Keratinocyte (primary cell): Measurements from ENCODE around the gene MED25. TPM values are rescaled to one million over a fixed set of nuclear protein-coding genes. Genes with fewer than 3 reads are reported as not detected.

Source experiments
- DNase-seq: peaks from one replicate; pipeline ENCODE4 v3.0.0-alpha.2; 2011; ENCODE audit warnings: low read depth, missing footprints, low spot score
- FAIRE-seq: peaks from 2 replicates; lab custom pipeline; 2011; peaks lifted over from hg19 to GRCh38; lab: Jason Lieb, UNC
- H2AFZ ChIP-seq: 2 replicates; pipeline ENCODE4 v1.6.0; 2012; ENCODE audit warnings: low read length, control low read depth, inconsistent platforms; ENCODE audit not compliant: control insufficient read depth
- H3K27ac ChIP-seq: 2 replicates; pipeline ENCODE4 v1.5.1; 2011; ENCODE audit warnings: low read length; ENCODE audit not compliant: control insufficient read depth, insufficient read depth
- H3K27me3 ChIP-seq: 3 replicates; pipeline ENCODE4 v1.6.0; 2011; ENCODE audit warnings: low read length; ENCODE audit not compliant: control insufficient read depth, insufficient read depth; ENCODE audit errors: extremely low read depth
- H3K36me3 ChIP-seq, 2 experiments: 2 replicates in 1 of 2; 3 replicates in 1 of 2; pipeline ENCODE4 v1.5.1; 2011; ENCODE audit warnings: low read length in 2 of 2, mild to moderate bottlenecking in 1 of 2; ENCODE audit not compliant: control insufficient read depth in 2 of 2, insufficient read depth in 2 of 2; ENCODE audit errors: extremely low read depth in 1 of 2
- H3K4me1 ChIP-seq: 3 replicates; pipeline ENCODE4 v1.5.1; 2011; ENCODE audit warnings: low read length; ENCODE audit not compliant: control insufficient read depth, insufficient read depth; ENCODE audit errors: extremely low read depth
- H3K4me2 ChIP-seq: 3 replicates; pipeline ENCODE4 v1.6.0; 2011; ENCODE audit warnings: low read depth, low read length; ENCODE audit not compliant: control insufficient read depth, insufficient read depth; ENCODE audit errors: extremely low read depth
- H3K4me3 ChIP-seq, 3 experiments: fragments of 200-600 bp in 1 of 3; sonication (generic) in 1 of 3; 2 replicates in 2 of 3; 3 replicates in 1 of 3; pipeline ENCODE4 v1.5.1; 2011 to 2016; ENCODE audit warnings: low read length in 3 of 3, mild to moderate bottlenecking in 3 of 3, control low read depth in 2 of 3, inconsistent platforms in 1 of 3, low read depth in 1 of 3, mixed read lengths in 1 of 3, mixed run types in 1 of 3, moderate library complexity in 1 of 3; ENCODE audit not compliant: control insufficient read depth in 2 of 3, insufficient read depth in 2 of 3; ENCODE audit errors: extremely low read depth in 1 of 3
- H3K79me2 ChIP-seq: 2 replicates; pipeline ENCODE4 v1.6.0; 2012; ENCODE audit warnings: low read length; ENCODE audit not compliant: control insufficient read depth, insufficient read depth
- H3K9ac ChIP-seq: 3 replicates; pipeline ENCODE4 v1.6.0; 2011; ENCODE audit warnings: low read length; ENCODE audit not compliant: control insufficient read depth, insufficient read depth; ENCODE audit errors: extremely low read depth
- H3K9me1 ChIP-seq: 3 replicates; pipeline ENCODE4 v1.6.0; 2011; ENCODE audit warnings: low read length; ENCODE audit not compliant: control insufficient read depth, insufficient read depth; ENCODE audit errors: extremely low read depth
- H3K9me3 ChIP-seq: 2 replicates; pipeline ENCODE4 v1.5.1; 2012; ENCODE audit warnings: low read depth, low read length; ENCODE audit not compliant: control insufficient read depth
- H4K20me1 ChIP-seq: 3 replicates; pipeline ENCODE4 v1.6.0; 2011; ENCODE audit warnings: low read length; ENCODE audit not compliant: control insufficient read depth, insufficient read depth; ENCODE audit errors: extremely low read depth
- EZH2 ChIP-seq: IDR thresholded peaks from one replicate; pipeline ENCODE4 v1.6.1; 2012; ENCODE audit warnings: inconsistent platforms, mild to moderate bottlenecking, low read length, moderate library complexity
- dilution Hi-C: fragments of 300-500 bp; cut with MboI; formaldehyde crosslinking; loops from one replicate; pipeline ENCODE4 v1.7.0; 2020; ENCODE audit warnings: low sequenced_read_pairs; ENCODE audit not compliant: extremely low pct_ligation_motif_present
- polyA plus RNA-seq, 5 experiments: library from polyadenylated mRNA; depleted of rRNA in 3 of 5; stranded (reverse) in 3 of 5; stranded (forward) in 1 of 5; unstranded in 1 of 5; fragments of >200 nt; gene quantifications; 1 replicate in 1 of 5; 2 replicates in 3 of 5; 3 replicates in 1 of 5; pipeline versions ENCODE4 v1.2.1 to v1.2.3, GENCODE V29; 2011 to 2012; ENCODE audit warnings: missing spikeins in 2 of 5, low read depth in 1 of 5, low replicate concordance in 1 of 5
- TF ChIP-seq, protein P1 (sequence below), 3 experiments: IDR thresholded peaks in 1 of 3; conservative IDR thresholded peaks in 1 of 3; optimal IDR thresholded peaks in 1 of 3; 2 replicates in 2 of 3; 3 replicates in 1 of 3; pipeline versions ENCODE3 to v1.5.1; 2011; ENCODE audit warnings: low read length in 3 of 3, mild to moderate bottlenecking in 3 of 3, moderate library complexity in 2 of 3, control low read depth in 1 of 3, inconsistent platforms in 1 of 3; ENCODE audit not compliant: insufficient read depth in 2 of 3; ENCODE audit errors: extremely low read depth in 1 of 3

Gene MED25
- polyA plus RNA-seq, 1 donor (not counting 4 experiments of a cell fraction or from before 2014, with no cell fraction given) = 12.5 TPM

- no peak overlapping the region for H3K9ac ChIP-seq
- H4K20me1 ChIP-seq = no peaks in the 10 kb centered on the region
- peaks cover 19 to 47% of the 10 kb centered on the region in 2 experiments for H3K36me3 ChIP-seq
- DNase-seq = no peak
- no peaks in the 10 kb centered on the region for H3K27me3 ChIP-seq
- no peak overlapping the region for H2AFZ ChIP-seq
- H3K79me2 ChIP-seq = no peaks in the 10 kb centered on the region
- dilution Hi-C loops = no loop called here
- TF ChIP-seq, protein P1, sequence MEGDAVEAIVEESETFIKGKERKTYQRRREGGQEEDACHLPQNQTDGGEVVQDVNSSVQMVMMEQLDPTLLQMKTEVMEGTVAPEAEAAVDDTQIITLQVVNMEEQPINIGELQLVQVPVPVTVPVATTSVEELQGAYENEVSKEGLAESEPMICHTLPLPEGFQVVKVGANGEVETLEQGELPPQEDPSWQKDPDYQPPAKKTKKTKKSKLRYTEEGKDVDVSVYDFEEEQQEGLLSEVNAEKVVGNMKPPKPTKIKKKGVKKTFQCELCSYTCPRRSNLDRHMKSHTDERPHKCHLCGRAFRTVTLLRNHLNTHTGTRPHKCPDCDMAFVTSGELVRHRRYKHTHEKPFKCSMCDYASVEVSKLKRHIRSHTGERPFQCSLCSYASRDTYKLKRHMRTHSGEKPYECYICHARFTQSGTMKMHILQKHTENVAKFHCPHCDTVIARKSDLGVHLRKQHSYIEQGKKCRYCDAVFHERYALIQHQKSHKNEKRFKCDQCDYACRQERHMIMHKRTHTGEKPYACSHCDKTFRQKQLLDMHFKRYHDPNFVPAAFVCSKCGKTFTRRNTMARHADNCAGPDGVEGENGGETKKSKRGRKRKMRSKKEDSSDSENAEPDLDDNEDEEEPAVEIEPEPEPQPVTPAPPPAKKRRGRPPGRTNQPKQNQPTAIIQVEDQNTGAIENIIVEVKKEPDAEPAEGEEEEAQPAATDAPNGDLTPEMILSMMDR (optimal IDR thresholded peaks at IDR 0.05 in 1 of 3, IDR thresholded peaks at IDR 0.05 in 1 of 3, conservative IDR thresholded peaks at IDR 0.05 in 1 of 3; ENCODE audit: extremely low read depth in 1 of 3, insufficient read depth in 2 of 3, low read length in 3 of 3) = no peak
- TF ChIP-seq EZH2 = no peak
- H3K4me2 ChIP-seq = no peak overlapping the region
- FAIRE-seq = no peak
- no peaks in the 10 kb centered on the region for H3K9me1 ChIP-seq
- H3K4me3 ChIP-seq = no peak overlapping the region
- H3K9me3 ChIP-seq = no peaks in the 10 kb centered on the region
- no peaks in the 10 kb centered on the region for H3K4me1 ChIP-seq
- H3K27ac ChIP-seq = no peak overlapping the region
Measured at GRCh38 chr19:49832556-49832955, 14.5 kb downstream of the MED25 start.

- Histone ChIP-seq H3K36me3 (peaks cover 23 to 51% of the 10 kb centered on the region in 2 experiments), H3K4me2 (no peak overlapping the region), H3K4me3 (no peak overlapping the region), H4K20me1 (no peaks in the 10 kb centered on the region), H3K9ac (no peak overlapping the region), H3K27me3 (no peaks in the 10 kb centered on the region), H3K9me1 (no peaks in the 10 kb centered on the region), H3K4me1 (no peaks in the 10 kb centered on the region), H3K9me3 (no peaks in the 10 kb centered on the region), H2AFZ (no peak overlapping the region), H3K27ac (no peak overlapping the region), H3K79me2 (no peaks in the 10 kb centered on the region)
- FAIRE-seq (no peak), DNase-seq (no peak)
- dilution Hi-C loops = no loop called here
- no peak for TF ChIP-seq EZH2
- TF ChIP-seq, protein P1 (optimal IDR thresholded peaks at IDR 0.05 in 1 of 3, IDR thresholded peaks at IDR 0.05 in 1 of 3, conservative IDR thresholded peaks at IDR 0.05 in 1 of 3; ENCODE audit: extremely low read depth in 1 of 3, insufficient read depth in 2 of 3, low read length in 3 of 3) = no peak
Measured at GRCh38 chr19:49833599-49833998, 15.5 kb downstream of the MED25 start.
